HG02571 (cell line): ENCODE results near the gene ADAMTS9.

Source experiments
- ATAC-seq: cut with Tn5 transposase; IDR thresholded peaks from one replicate; pipeline ENCODE4 v1.9.1; 2021; ENCODE audit warnings: mild to moderate bottlenecking, moderate library complexity; ENCODE audit not compliant: unreplicated experiment

The ADAMTS9 gene

DNA sequence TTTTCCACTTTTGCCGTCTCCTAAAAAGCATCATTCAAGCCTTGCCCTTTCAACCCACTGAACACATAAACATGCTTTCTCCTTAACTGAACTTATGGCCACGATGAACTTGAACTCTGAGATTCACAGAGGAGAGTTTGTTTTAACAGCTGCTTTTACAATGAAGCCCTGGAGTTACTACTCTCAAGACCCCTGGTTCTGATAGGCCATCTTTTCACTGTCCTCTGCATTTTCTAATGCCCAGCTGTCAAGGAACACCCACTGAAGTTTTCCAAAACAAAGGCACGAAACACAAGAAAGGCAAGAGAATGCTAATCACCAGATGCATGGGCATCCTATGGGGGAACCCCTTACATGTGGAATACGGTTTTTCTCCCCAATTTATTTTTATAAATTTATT is 100.8 kb downstream of the ADAMTS9 start:
- ATAC-seq, result no peak

DNA sequence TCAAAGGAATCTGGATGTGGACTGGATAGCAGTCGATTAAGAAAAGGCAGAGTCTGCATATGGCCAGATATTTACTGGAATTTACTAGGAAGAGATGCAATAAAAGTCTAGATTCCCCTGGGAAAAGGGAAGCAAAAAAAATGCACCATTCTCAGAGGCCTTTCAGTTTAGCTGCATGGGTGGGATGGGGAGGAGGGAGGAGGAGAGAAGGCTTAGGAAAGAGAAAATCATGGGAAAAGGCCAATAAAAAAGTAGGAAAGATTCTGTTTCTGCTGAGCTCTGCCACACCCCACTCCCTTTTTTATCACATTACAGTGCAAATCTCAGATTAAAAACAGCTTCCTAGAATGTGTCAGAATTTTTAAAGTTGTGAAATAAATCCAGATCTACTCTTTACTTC is 103.6 kb downstream of the ADAMTS9 start:
- ATAC-seq, result no peak

DNA sequence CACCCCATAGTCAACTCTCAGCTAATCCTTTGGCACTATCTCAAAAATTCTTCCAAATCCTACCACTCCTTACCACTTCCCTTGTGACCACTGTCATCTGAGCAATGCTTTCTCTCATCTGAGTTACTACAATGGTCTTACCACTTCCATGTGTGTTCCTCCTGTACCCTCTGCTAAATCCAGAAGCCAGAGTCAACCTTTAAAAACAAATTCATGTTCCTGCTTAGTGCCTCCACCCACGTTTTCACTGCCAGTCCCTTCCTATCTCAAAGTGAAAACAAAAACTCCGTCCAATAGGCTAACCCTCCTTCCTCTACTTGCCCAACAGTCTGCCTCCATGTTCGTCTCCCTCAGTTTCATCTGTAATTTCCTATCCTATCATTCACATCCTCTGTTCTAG is 109.0 kb downstream of the ADAMTS9 start:
- no peak for ATAC-seq

DNA sequence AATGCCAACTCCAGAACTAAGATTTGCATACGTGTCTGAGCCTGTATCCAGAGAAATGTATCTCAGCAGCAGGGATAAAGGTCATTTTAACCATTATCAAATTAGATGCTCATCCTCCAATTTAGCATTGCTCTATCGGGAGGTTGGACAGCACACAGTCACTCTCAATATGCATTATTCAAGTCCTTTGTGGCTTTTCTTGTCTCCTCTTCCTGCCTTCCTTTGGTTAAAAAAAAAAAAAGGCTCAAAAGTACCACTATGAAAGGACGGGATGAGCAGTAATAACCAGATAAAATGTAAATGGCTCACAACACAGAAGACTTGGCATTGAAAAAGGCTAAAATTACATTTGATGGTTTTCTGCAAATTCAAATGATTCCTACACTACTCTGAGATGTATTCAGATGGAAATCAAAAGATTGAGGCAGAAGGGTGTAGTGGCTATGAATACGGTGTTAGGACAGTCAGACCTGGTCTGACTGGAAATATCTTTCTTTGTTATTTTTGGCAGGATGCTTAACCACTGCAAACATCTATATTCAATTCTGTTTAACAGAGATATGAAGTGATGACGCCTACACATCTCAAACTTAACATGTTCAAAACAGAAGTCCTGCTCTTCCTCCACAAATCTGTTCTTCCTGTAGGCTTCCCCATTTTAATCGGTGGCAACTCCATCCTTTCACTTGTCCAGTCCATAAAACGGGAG is 109.6 kb downstream of the ADAMTS9 start:
- no peak for ATAC-seq

DNA sequence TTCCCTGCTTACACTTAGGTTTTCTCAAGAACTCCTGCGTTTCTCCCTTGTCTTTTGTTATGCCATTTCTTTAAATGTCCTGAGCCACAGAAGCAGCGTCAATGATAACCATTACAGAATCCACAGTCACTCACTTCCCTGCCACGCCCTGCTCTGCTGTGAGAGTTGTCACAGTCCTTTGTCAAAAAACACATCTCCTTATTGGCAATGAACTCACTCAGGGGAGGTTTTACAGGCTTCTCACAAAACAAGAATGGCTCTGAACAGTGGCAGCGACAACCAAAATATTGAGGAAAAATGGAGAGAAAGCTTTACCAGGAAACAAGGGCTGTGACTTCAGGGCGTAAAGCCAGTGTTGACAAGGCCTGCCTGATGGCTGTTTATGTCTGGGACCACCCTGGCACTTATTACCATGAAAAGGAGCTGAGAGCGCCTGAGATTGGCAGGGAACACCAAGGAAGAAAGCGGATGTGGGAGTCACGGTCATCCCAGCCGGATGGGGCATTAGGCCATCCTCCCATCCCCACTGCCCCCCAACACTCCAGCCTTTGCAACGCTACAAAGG is 111.5 kb downstream of the ADAMTS9 start:
- ATAC-seq, result no peak

DNA sequence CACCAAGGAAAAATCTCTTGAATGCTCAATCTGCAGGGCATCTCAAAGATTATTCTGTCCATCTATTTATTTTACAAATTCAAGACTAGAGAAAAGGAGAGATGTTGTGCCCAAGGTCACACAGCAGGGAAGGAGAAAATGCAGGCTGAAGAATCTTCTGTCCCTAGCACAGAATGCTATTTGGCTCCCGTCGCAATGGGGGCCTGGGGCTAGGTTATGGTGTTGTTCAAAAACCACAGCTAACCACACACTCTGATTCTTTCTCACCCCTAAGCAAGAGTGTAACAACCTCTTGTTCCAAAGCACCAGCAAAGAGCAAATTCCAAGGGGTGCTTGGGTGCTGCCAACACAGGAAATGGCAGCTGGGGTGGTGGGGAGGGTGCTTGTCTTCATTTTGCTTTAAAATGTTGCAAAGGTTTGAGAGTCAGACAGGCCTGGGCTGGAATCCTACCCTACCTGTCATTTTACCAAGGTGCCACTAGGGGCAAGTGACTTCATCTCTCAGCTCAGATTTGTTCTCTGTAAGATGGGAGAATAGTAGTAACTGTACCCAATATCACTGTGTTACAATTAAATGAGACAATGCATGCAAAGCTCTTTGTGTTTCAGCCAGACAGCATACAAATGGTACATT is 112.5 kb downstream of the ADAMTS9 start:
- ATAC-seq, result peak; percentile 76

DNA sequence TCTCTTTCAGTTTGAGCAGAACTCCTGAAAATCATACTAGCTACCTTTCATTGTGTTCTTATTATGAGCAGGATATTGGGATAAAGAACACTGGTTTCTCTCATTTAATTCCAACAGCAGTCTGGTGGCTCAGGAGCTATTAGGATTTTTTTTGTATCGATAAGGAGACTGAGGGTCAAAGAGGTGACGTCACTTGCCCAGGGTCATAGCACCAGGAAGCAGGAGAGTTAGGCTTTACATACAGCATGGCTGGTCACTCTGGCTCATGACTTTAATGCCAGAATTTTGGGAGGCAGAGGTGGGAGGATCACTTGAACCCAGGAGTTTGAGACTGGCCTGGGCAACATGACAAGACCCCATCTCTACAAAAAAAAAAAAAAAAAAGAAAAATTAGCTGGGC is 113.6 kb downstream of the ADAMTS9 start:
- no peak for ATAC-seq

DNA sequence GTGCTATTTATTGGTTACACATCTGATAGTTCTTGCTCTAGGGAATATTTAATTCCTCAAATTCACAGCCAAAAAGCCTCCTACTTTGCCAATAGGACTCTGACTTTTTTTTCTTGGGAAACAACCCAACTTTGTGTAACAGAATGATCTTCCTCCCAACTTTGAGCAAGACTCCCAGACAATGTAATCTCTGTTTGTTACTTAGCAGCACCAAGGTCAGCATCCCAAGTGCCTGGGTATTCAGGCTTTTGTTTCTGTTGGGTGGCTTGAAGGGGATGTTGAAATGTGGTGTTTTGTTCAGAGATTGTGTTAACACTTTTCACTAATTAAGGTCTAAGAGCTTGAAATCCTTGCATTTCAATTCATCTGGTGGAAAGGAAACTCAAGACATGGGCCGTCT is 115.8 kb downstream of the ADAMTS9 start:
- no peak for ATAC-seq

DNA sequence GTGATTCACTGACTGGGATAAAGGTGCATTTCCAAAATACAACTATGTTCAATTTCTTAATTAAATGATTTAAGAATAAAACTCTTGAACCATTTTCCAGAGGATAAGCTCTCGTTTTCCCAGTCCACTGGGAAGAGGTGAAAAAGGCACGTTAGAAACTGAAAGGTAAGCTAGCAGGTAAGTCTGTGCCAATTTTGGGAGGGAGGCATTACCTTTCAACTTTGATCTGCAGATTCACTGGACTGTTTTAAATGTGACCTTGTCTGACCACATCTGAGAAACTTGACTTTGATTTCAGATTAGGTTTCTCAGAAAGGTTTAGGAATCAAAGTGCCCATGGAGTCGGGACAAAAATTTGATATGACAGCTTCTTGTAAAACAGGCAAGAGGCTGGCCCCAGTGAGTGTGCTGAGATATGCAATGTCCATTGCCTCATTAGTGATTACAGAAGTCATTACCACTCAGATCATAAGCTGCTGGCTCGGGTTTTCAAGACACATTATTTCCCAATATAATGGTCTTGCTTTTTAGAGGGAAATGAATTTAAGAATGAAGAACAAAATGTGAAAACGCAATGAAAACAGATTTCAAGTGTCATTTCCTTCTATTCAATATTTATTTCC is 118.8 kb downstream of the ADAMTS9 start:
- no peak for ATAC-seq

DNA sequence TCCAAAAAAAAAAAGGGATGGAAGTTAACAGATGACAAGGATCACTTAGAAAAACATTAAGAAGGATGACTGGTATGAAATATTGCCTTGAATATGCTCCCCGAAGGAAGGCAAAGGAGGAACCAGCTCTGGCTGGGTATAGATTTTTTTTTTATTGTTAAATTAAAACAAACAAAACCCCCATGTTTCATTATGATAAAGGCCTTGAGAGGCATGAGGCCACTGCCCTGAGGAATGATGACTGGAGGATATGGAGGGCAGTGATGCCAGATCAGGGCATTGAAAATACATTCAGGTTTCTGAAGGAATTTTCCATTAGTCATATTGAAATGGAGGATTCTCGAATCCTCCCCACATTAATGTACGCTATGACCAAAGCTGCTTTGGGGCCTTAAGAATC is 120.9 kb downstream of the ADAMTS9 start:
- no peak for ATAC-seq

DNA sequence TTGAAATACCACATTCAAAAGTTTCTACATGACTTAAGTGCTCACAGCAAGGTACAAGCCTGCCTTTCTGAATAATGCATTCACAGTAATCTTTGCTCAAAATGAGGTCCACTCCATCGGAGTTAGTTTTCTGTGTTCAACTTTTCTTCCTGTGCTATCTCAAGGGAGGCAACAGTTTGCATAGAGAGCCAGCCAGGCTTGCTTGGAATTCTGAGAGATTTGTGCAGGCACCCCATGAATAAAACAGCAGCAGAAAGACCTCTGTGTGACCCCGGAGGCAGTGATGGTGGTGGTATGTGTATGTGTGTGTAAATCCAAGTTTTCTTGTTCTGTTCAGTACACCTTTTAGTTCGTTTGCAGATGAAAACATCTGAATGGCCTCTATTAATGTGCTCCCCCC is 124.0 kb downstream of the ADAMTS9 start:
- no peak for ATAC-seq

DNA sequence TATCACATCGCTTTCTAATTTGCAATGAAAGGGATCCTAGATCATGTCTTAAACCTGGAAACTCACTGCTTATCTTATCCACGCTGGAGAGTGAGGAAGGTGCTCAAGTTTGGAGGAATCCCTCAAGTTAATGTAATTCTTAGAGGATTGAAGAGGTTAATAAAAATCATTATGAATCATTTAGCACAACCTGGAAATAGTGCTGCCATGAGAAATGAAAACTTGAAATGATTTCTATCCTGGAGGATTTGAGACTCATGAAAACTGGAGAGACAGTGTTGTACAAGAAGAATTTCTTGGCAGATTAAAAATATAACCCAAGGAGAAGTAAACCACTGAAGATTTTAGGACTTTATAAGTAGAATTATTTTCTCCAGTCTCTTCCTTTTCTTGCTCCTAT is 125.9 kb downstream of the ADAMTS9 start:
- ATAC-seq, result no peak

DNA sequence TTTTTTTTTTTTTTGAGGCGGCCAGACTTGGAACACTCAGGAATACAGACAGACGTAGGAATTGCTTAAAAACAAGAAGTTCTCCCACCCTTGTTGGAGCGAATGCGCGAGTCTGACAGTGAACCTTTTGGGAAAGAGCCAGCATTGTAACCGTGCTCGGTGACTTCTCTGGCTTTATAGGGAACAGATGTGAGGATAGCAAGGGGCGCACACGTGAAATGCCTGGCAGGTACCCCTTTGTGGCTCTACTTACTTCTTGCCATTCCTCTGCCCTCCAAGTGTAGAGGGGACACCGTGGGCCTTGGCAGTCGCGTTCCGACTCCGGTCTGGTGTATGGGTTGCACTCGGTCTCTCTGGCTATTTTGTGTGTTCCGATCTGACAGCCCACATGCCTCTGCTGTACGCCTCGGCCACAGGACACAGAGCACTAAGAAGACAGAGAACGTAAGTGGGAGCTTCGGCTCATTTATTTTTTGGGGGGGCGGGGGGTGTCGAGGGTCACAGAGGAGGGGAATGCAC is 126.4 kb downstream of the ADAMTS9 start:
- no peak for ATAC-seq

DNA sequence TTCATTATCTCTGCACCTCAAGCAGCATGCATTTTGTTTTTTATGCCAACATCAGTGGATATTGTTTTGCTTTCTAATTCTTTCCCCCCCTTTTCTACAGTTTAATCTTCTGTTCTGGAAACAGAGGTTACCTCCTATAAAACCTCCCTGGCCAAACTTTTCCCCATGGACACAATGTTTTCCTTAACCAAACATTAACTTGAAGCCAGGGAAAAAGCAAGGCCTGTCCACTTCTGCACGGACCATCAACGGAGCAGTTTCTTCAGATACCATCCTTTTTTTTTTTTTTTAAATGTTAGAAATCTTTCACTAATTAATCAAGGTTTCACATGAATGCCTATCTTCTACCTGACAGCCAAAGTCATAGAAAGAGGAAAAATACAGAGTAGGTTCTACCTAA is 127.0 kb downstream of the ADAMTS9 start:
- no peak for ATAC-seq

DNA sequence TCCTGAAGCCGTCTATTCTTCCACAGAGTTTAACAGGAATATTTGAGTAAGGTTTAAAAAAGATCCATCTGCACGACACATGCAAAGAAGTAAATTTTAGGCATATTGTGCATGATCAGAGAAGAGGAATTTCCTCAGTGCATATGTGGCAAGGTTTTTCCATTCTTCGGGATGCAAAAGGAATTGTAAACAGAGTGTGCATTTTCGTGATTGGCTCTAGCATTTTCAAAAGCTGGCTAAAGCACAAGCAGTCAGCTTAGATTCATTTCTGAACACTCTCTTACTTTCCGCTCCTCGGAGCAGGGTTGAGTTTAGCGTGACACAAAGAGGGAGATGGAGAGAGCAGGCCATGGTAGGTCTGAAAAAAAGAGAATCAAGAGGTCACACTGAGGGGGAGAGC is 128.2 kb downstream of the ADAMTS9 start:
- no peak for ATAC-seq

DNA sequence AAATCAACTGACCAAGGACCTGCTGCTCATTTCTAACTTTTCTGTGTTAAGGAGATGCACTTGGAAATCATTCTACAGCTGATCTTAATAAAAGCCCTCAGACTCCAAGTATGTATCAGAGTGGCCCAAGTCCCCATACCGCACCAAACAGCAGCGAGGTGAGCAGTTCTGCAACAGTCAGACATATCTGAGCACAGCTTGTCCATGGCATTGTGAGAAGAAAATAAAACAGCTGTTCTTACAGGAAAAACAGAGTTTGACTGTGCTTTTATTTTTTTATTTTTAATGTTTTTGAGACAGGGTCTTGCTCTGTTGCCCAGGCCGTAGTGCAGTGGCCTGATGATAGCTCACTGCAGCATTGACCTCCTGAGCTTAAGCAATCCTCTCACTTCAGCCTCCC is 131.8 kb downstream of the ADAMTS9 start:
- no peak for ATAC-seq

DNA sequence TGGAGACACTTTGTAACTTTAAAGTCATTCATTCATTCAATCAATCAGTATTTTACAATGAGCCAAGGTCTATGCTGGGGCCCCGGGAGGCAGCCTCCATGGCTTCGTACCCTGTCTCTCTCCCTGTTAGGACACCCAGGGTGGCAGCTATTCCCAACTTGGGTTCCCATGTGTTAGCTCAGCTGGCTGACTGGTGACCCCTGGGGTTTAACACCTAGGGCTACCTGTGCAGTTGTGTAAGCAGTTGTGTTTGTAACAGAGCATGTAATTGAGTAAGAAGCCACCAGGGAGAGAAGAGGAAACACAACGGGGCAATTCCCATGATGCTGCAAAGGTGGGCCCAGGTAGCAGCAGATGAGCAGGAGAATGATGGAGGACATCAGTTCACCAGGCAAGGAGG is 132.4 kb downstream of the ADAMTS9 start:
- no peak for ATAC-seq

DNA sequence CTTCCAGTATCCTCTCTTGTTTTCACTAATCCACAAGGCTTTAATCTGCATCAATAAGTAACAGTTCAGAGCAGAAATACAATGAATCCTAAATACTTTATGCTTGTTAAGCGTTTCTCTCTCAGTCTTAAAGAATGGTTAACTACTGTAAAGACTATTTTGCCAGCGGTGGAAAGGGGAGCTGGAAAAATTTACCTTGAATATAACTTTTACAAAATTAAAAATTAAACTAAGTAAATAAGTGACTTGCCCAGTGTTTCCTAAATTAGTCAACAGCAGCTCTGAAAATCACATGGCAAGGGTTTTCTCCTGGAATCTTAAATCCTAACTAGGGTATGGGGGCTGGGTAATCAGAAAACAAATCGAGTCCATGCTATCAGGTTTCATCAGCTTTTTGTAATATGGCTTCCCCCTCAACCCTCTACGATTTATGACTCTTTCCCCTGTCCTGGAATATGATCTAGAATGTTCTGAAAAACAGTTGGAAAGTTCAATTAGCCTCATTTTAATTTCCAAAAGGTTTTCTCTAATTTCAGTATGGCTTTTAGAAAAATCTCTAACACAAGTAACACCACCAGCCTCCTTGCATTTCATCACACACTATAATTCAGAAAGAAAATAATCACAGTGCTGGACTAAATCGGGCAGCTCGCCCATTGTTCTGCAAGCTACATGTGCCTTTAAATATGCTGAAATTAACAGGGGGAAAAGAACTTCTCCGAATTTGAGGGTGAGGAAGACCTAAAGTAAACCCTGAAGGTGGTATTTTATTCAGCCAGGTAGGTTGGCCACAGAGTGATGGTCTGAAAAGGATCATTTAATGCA is 133.5 kb downstream of the ADAMTS9 start:
- ATAC-seq, result no peak

DNA sequence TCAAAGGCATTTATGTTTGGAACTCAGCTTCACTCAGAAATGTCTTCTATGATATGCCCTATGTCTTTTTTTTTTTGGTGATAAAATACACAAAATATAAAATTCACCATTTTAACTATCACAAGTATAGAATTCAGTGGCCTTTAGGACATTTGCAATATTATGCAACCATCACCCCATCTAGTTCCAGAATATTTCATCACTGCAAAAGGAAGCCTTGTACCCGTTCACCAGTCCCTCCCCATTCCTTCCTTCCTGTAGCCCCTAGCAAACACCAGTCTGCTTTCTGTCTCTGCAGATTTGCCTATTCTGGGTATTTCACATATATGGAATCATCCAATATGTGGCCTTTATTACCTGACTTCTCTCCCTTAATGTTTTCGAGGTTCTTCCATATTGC is 134.8 kb downstream of the ADAMTS9 start:
- ATAC-seq, result no peak

DNA sequence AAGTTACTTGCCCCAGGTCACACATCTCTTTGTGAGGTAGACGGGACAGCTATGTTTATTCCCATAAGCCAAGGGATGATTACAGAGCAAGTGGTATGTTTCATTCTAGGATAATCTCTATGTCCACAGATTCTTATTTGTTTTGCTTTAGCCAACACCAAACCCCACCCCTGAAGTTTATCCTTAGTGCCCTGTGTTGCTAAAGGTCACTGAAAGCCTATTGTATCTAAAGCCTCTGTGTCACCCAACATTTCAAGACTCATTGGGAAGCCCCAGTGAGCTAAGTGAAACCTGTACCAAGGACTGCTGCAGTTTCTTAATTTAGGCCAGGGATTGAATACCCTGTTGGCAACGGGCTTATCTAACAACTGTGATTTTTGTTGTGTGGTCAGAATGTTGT is 135.6 kb downstream of the ADAMTS9 start:
- ATAC-seq, result no peak

DNA sequence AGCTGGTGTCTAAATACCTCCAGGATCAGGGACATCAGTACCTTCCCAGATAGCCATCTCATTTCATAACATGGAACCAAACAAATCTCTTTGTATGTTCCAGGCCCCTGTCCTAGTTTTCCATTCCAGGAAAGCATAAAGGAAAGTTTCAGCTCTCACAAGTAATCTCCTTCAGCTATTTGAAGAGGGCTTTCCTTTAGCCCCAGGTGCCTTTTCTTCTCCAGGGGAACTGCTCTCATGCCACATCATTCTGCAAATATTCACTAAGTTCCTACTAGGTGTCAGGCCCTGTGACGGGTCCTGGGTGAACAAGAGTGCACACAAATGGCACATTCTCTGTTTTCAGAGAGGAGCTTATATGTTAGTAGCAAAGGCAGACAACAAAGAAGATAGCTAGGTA is 136.1 kb downstream of the ADAMTS9 start:
- ATAC-seq, result no peak
